OCI-LY7 (cell line): ENCODE data around the gene RAET1L.

Experiments used
- EZH2phosphoT487 ChIP-seq: fragments of 200-600 bp; sonication (generic); IDR thresholded peaks from 2 replicates; pipeline ENCODE4 v1.6.1; 2018; ENCODE audit warnings: low read depth, borderline replicate concordance, mild to moderate bottlenecking, mixed run types, antibody characterized with exemption, low read length, moderate library complexity, mixed read lengths
- TF ChIP-seq, protein P1 (sequence below): fragments of 200-600 bp; sonication (generic); conservative IDR thresholded peaks from 2 replicates; pipeline ENCODE4 v1.5.1; 2014; ENCODE audit warnings: mild to moderate bottlenecking, antibody characterized with exemption, low read length, moderate library complexity, mixed read lengths

DNA sequence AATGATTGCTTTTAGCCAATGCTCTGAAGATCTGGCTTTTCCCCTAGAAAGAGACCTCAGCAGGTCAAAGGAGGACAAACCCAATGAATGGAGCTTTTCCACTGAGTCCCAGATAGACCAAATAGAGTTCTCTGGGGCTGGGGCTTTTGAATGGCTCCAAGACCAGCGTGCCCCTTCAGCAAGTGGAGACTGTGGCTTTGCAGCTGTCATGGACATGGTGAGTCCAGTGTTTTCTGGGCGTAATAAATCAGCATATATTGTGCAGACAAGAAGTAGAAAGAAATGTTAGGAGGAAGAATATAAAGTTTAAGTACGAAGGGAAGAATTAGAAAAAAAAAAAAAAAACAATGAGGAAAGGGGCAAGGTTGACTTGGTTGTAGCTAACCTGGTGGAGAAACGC, 33.5 kb downstream of the RAET1L start:
- TF ChIP-seq, protein P1, sequence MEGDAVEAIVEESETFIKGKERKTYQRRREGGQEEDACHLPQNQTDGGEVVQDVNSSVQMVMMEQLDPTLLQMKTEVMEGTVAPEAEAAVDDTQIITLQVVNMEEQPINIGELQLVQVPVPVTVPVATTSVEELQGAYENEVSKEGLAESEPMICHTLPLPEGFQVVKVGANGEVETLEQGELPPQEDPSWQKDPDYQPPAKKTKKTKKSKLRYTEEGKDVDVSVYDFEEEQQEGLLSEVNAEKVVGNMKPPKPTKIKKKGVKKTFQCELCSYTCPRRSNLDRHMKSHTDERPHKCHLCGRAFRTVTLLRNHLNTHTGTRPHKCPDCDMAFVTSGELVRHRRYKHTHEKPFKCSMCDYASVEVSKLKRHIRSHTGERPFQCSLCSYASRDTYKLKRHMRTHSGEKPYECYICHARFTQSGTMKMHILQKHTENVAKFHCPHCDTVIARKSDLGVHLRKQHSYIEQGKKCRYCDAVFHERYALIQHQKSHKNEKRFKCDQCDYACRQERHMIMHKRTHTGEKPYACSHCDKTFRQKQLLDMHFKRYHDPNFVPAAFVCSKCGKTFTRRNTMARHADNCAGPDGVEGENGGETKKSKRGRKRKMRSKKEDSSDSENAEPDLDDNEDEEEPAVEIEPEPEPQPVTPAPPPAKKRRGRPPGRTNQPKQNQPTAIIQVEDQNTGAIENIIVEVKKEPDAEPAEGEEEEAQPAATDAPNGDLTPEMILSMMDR, result no peak
- no peak for TF ChIP-seq EZH2phosphoT487
